OCI-LY1 (cell line): ENCODE measurements around the gene FBXO4.

ENCODE experiments used
- H2AFZ ChIP-seq: fragments of 200-600 bp; sonication (generic), shearing (Covaris generic); 2 replicates; pipeline ENCODE4 v1.6.0; 2014; ENCODE audit warnings: antibody characterized with exemption, mild to moderate bottlenecking, low read length
- H3F3A ChIP-seq: fragments of 200-600 bp; sonication (generic), shearing (Covaris generic); 2 replicates; pipeline ENCODE4 v1.6.0; 2014; ENCODE audit warnings: mild to moderate bottlenecking, antibody characterized with exemption, low read length, moderate library complexity; ENCODE audit not compliant: insufficient read depth
- H3K27ac ChIP-seq: fragments of 200-600 bp; sonication (generic); 2 replicates; pipeline ENCODE4 v1.5.1; 2014; ENCODE audit warnings: low read length, mixed run types, mild to moderate bottlenecking, low read depth; ENCODE audit not compliant: poor library complexity, severe bottlenecking
- H3K27me3 ChIP-seq: fragments of 200-600 bp; sonication (generic); 2 replicates; pipeline ENCODE4 v1.6.0; 2014; ENCODE audit warnings: antibody characterized with exemption, mild to moderate bottlenecking, low read length, moderate library complexity; ENCODE audit not compliant: insufficient read depth
- H3K36me3 ChIP-seq: fragments of 200-600 bp; sonication (generic); 2 replicates; pipeline ENCODE4 v1.6.1; 2014; ENCODE audit warnings: mild to moderate bottlenecking, antibody characterized with exemption, low read length, moderate library complexity, mixed read lengths; ENCODE audit not compliant: insufficient read depth
- H3K4me1 ChIP-seq: fragments of 200-600 bp; sonication (generic); 2 replicates; pipeline ENCODE4 v1.5.1; 2014; ENCODE audit warnings: mild to moderate bottlenecking, low read length, moderate library complexity; ENCODE audit not compliant: insufficient read depth, severe bottlenecking
- H3K4me2 ChIP-seq: fragments of 200-600 bp; sonication (generic), shearing (Covaris generic); 2 replicates; pipeline ENCODE4 v1.6.1; 2014; ENCODE audit warnings: low read length
- H3K4me3 ChIP-seq: fragments of 200-600 bp; sonication (generic); 2 replicates; pipeline ENCODE4 v1.5.1; 2014; ENCODE audit warnings: low read length, low read depth, mild to moderate bottlenecking, mixed read lengths; ENCODE audit not compliant: poor library complexity, severe bottlenecking
- H3K79me2 ChIP-seq: fragments of 200-600 bp; shearing (Covaris generic); 2 replicates; pipeline ENCODE4 v1.6.1; 2016; ENCODE audit warnings: mixed run types, low read length, mixed read lengths; ENCODE audit not compliant: insufficient read depth
- H3K9ac ChIP-seq: fragments of 200-600 bp; sonication (generic), shearing (Covaris generic); 2 replicates; pipeline ENCODE4 v1.6.1; 2014; ENCODE audit warnings: mild to moderate bottlenecking, low read length, mixed read lengths
- H3K9me2 ChIP-seq: fragments of 200-600 bp; sonication (generic), shearing (Covaris generic); 2 replicates; pipeline ENCODE4 v1.6.1; 2014; ENCODE audit warnings: low read depth, mild to moderate bottlenecking, low read length, mixed read lengths
- H3K9me3 ChIP-seq: fragments of 200-600 bp; shearing (Covaris generic); 2 replicates; pipeline ENCODE4 v1.6.1; 2014; ENCODE audit warnings: low read length, mixed read lengths
- H4K20me1 ChIP-seq: fragments of 200-600 bp; sonication (generic), shearing (Covaris generic); 2 replicates; pipeline ENCODE4 v1.6.0; 2016; ENCODE audit warnings: mild to moderate bottlenecking, low read length; ENCODE audit not compliant: insufficient read depth
- EZH2 ChIP-seq: fragments of 200-600 bp; sonication (generic), shearing (Covaris generic); IDR thresholded peaks from 2 replicates; pipeline ENCODE4 v1.8.0; 2017; ENCODE audit warnings: borderline replicate concordance, mixed run types, mild to moderate bottlenecking, antibody characterized with exemption, low read length, moderate library complexity, mixed read lengths
- TF ChIP-seq, protein P1 (sequence below): fragments of 200-600 bp; sonication (generic), shearing (Covaris generic); IDR thresholded peaks from 2 replicates; pipeline ENCODE4 v1.5.1; 2017; ENCODE audit warnings: mild to moderate bottlenecking, antibody characterized with exemption, low read length, moderate library complexity, mixed read lengths

Gene FBXO4

DNA sequence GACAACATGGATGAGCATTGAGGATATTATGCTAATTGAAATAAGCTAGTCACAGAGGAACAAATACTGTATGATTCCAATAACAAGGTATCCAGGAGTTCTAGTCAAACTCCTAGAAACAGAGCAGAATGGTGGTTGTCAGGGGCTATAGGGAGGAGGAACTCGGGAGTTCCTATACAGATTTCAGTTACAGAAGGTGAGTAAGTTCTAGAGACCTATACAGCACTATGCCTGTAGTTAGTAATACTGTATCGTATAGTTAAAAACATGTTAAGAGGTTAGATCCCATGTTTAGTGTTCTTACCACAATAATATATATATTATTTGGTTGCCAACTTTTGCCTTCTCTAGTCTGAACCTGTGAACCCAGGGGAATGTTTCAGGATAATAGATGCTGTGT, 46.9 kb upstream of the FBXO4 start:
- Histone ChIP-seq H3K79me2 (no peaks in the 10 kb centered on the region), H3K4me1 (no peaks in the 10 kb centered on the region), H3K9me2 (no peaks in the 10 kb centered on the region), H2AFZ (no peak overlapping the region), H3K9ac (no peak overlapping the region), H3K27me3 (no peaks in the 10 kb centered on the region), H3K27ac (no peak overlapping the region), H3K9me3 (no peaks in the 10 kb centered on the region), H3F3A (no peaks in the 10 kb centered on the region), H3K4me3 (no peak overlapping the region), H4K20me1 (no peaks in the 10 kb centered on the region), H3K36me3 (no peaks in the 10 kb centered on the region), H3K4me2 (no peak overlapping the region)
- TF ChIP-seq EZH2, result no peak
- TF ChIP-seq, protein P1, sequence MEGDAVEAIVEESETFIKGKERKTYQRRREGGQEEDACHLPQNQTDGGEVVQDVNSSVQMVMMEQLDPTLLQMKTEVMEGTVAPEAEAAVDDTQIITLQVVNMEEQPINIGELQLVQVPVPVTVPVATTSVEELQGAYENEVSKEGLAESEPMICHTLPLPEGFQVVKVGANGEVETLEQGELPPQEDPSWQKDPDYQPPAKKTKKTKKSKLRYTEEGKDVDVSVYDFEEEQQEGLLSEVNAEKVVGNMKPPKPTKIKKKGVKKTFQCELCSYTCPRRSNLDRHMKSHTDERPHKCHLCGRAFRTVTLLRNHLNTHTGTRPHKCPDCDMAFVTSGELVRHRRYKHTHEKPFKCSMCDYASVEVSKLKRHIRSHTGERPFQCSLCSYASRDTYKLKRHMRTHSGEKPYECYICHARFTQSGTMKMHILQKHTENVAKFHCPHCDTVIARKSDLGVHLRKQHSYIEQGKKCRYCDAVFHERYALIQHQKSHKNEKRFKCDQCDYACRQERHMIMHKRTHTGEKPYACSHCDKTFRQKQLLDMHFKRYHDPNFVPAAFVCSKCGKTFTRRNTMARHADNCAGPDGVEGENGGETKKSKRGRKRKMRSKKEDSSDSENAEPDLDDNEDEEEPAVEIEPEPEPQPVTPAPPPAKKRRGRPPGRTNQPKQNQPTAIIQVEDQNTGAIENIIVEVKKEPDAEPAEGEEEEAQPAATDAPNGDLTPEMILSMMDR, result no peak

DNA sequence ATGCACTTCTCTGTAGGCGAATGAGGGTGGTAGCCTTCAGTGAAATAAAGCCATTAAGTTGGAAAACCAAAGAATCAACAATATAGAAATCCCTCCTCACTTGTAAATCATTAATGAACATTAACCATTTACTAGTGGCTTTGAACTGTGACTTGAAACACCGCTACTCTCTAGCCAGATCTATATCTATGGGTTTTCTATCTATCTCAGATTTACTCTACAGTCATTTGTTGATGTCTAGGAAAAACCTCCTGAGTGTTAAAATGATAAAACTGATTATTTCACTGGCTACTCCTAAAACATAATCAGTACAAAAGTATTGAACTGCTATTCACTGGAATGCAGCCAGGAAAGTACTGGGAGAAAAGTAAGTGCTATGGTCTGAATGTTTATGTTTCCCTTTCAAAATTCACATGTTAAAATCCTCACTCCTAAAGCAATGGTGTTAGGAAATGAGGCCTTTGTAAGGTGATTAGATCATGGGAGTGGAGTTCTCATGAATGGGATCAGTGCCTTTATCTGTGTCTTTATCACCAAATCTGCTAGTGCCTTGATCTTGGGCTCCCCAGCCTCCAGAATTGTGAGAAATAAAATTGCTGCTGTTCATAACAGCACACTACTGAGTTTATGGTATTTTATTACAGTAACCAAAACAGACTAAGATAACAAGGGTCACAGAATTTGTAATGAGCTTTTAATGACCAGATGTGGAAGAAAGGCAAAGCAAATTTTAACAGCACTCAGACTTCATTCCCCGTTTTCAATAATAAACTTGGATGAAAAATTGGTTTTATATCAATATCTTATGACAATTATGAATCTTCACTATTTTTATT, 46.2 kb upstream of the FBXO4 start:
- Histone ChIP-seq H3K27me3 (no peaks in the 10 kb centered on the region), H3K9me3 (no peaks in the 10 kb centered on the region), H3K4me2 (no peak overlapping the region), H3K9ac (no peak overlapping the region), H4K20me1 (no peaks in the 10 kb centered on the region), H3K79me2 (no peaks in the 10 kb centered on the region), H3K9me2 (no peaks in the 10 kb centered on the region), H3K4me1 (no peaks in the 10 kb centered on the region), H3F3A (no peaks in the 10 kb centered on the region), H3K4me3 (no peak overlapping the region), H3K27ac (no peak overlapping the region), H3K36me3 (no peaks in the 10 kb centered on the region), H2AFZ (no peak overlapping the region)
- TF ChIP-seq EZH2, result no peak
- TF ChIP-seq, protein P1, result no peak

DNA sequence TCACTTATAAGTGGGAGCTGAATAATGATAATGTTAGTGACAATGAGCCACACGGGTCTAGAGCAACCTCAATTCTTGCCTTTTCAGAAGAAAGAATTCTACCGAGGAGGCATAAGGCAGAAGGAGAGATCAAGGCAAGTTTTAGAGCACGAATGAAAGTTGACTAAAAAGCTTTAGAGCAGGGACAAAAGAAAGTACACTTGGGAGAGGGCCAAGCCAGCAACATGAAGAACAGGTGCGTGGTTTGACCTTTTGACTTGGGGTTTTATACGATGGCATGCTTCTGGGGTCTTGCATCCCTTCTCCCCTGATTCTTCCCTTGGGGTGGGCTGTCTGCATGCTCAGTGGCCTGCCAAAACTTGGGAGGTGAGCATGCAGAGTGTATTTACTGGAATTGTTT, 42.3 kb upstream of the FBXO4 start:
- H3K9ac ChIP-seq, result no peak overlapping the region
- no peak overlapping the region for H3K27ac ChIP-seq
- H3K4me2 ChIP-seq, result no peak overlapping the region
- H3F3A ChIP-seq, result no peaks in the 10 kb centered on the region
- no peaks in the 10 kb centered on the region for H3K4me1 ChIP-seq
- H3K27me3 ChIP-seq, result 0 out of 2 replicates have a peak, but pooled peaks cover 3% of the 10 kb centered on the region
- no peaks in the 10 kb centered on the region for H3K9me2 ChIP-seq
- no peaks in the 10 kb centered on the region for H3K36me3 ChIP-seq
- H3K4me3 ChIP-seq, result no peak overlapping the region
- no peak overlapping the region for H2AFZ ChIP-seq
- TF ChIP-seq EZH2, result no peak
- TF ChIP-seq, protein P1, result no peak
- no peaks in the 10 kb centered on the region for H4K20me1 ChIP-seq
- peaks cover 2% of the 10 kb centered on the region; the same call in 1 of the 2 replicates for H3K9me3 ChIP-seq
- H3K79me2 ChIP-seq, result no peaks in the 10 kb centered on the region
